WTC11 (cell line): Measurements from ENCODE around the gene SLC22A15.

Source experiments
- ATF2 ChIP-seq: sonication (generic); formaldehyde crosslinking; IDR thresholded peaks from 2 replicates; pipeline ENCODE4 v1.8.1; 2022; ENCODE audit warnings: low read depth, missing genetic modification reagents, borderline replicate concordance
- CTCF ChIP-seq: fragments of 200-600 bp; IDR thresholded peaks from 2 replicates; pipeline ENCODE4 v1.8.0; 2022; ENCODE audit warnings: antibody characterized with exemption
- IRF2 ChIP-seq: sonication (generic); formaldehyde crosslinking; IDR thresholded peaks from 2 replicates; pipeline ENCODE4 v1.8.0; 2022; ENCODE audit warnings: low read depth, missing genetic modification reagents, borderline replicate concordance
- RELA ChIP-seq: sonication (generic); formaldehyde crosslinking; IDR thresholded peaks from 2 replicates; pipeline ENCODE4 v1.8.1; 2022; ENCODE audit warnings: missing genetic modification reagents, mild to moderate bottlenecking, borderline replicate concordance
- SMAD4 ChIP-seq: sonication (generic); formaldehyde crosslinking; IDR thresholded peaks from 2 replicates; pipeline ENCODE4 v1.8.0; 2022; ENCODE audit warnings: mild to moderate bottlenecking, missing genetic modification reagents

DNA sequence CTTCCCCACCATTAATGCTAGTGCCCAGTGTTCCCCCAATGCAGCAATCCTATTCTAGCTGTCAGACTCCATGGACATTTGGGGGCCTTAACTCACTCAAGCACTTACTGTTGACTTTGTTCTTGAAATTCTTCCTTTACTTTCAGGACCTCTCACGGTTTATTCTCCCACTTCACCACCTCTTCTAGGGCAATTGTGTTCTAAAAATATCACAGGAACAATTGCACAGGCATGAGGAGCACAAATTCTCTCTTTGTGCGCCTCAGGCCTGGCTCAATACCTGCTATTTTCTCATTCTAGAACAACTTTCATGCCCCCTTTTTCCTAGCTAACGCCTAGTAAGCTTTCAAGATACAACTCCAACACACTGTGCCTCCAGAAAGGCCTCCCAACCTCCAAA lies 142.2 kb downstream of the SLC22A15 start:
- TF ChIP-seq IRF2: no peak
- TF ChIP-seq SMAD4 (CRISPR knock-in tag): no peak
- TF ChIP-seq CTCF: no peak
- TF ChIP-seq ATF2 (CRISPR knock-in tag): no peak
- no peak for TF ChIP-seq RELA
